Measurements from ENCODE around the gene DIO3.
A peak's percentile ranks its signal among the peaks of the same experiment; 100 is the strongest.

Gene DIO3

DNA sequence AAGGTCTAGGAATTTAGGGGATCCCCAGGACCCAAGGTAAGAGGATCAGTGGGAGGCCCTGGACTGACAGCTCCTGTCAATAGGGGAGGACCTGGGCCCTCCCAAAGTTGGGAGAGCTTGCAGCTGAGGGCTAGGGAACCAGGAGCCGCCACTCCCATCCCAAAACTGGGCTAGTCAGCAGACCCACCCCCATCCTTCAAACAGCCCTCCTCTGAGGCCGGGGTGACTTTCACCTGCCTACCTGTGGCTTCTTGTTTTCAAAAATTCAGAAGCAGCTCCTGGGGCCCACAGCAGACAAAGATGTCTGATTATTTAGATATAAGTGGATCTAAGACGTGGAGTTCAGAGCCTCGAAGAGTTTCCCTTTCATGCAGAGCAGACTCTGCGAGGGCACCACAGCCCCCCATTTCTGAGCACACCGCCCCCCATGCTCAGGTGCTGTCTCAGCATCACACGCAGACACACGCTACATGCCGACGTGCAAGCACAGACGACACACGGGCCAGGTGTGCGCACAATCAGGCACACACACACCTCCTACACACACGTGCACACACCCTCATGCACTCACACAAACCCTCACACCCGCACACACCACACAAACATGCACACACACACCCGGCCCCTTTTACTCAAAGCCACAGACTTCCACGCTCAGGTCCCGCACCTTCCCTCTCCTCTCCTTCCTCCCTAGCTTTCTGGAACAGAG is 21.9 kb downstream of the DIO3 start:
- DNase-seq (no peak), ATAC-seq (no peak)

DNA sequence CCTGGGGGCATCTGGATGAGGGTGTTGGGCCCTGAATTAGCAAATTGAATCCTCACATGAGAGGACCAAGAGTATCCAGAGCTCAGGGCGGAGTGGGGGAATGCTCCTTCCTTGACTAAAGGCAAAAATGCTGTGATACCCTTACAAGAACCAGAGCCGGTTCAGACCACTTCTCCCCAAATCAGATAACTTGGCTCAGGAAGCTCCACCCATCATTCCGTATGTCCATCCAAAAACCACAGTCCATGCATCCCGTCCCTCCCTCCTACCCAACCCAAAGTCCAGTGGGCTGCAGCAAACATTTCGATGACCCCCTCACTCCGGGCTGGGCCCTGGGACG is 22.4 kb downstream of the DIO3 start:
- ATAC-seq = no peak
- no peak for DNase-seq

DNA sequence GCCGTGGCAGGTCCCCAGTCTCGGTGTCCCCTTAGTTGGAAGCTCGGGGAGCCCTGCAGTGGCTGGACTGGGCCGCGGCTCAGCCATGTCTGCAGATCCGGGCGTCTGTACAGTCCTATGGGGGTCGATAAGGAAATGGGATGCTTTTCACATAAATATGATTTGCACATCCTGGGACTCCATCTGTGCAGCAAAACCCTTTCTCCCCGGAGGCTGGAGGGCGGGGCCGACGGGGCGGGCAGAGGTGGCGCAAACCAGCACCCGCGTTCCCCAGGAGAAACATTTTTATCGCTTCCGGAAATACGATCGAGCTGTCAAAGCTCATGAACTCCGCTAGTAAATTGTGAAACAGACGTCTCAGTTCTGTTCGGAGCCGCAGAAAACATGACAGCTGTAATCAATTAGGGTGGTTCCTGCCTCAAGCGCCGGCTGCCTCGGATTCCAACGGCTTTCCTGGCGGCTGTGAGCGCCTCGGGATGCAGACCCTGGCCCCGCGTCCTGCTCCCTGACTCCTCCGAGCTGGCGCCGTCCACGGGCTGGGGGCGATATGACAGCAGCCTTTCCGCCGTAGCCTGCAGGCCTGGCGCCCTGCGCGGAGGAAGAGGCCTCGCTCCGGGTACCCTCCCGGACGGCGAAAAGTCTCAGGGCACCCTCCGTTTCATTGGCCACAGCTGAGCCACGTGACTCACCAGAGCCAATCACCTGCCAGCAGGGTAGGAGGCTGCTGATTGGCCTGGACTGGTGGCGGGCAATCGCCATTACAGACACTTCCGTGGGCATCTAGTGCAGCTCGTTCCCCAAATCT is 23.0 kb downstream of the DIO3 start:
- ATAC-seq = no peak

DNA sequence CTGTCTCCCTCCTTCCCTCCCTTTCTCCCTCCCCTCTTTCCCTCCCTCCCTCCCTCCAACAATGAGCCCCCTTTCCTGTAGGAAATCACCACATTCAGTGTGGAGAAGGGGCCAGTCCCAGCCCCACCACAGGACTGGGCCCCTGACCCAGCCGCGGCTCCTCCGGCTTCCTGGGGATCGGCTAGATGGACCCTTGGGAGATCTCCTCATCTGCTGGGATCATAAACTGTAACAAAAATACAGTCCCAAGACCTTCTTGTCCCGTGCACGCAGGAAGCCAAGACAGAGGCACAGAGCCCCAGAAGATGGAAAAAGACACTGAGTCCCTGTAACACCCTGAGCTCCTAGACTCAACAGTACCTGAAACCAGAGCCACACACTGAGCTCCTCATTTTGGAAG is 23.9 kb downstream of the DIO3 start:
- ATAC-seq = no peak

More for the DNA sequence above, 23.0 kb downstream of the DIO3 start:
- DNase-seq = no peak

DNA sequence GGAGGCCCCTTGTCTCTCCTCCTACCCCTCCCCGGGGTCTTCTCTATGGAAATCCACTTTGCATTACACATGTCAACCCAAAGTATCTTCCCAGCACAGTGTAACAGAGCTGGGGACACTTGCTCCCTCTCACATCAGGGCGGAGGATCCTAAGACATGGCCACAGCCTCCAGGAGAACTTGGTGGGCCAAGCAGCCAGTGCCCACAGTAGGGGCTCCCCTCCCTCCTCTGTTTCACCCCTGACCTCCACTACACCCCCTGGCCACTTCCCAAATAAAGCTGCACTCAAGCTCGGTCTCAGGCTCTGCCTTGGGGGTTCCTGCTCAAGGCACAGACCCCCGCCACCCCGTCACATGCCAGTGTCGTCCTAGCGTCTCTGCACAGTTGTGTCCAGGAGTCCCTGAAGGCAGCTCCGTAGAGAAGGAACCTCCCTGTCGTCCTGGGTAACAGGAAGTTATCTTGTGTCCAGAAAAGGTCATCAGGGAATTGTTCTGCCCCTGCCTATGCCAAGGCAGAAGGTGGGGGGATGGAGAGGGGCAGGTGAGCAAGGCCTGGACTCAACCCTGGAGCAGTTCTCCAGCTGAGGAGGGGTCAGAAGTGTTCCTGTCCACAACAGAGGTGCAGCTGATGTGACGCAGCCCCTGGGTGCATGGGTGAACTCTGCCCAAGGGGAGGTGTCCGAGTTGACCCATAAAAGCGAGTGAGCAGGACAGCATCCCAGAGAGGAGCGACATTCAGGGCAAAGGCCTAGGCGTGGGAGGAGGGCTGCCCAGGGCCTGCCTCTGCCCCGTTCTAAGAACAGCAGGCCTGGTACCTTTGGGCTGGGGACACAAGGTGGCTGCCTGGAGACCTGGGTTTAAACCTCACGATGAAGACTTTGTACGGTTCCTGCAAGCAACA is 25.5 kb downstream of the DIO3 start:
- no peak for ATAC-seq
- DNase-seq = no peak

More for the DNA sequence above, 23.9 kb downstream of the DIO3 start:
- no peak for DNase-seq

DNA sequence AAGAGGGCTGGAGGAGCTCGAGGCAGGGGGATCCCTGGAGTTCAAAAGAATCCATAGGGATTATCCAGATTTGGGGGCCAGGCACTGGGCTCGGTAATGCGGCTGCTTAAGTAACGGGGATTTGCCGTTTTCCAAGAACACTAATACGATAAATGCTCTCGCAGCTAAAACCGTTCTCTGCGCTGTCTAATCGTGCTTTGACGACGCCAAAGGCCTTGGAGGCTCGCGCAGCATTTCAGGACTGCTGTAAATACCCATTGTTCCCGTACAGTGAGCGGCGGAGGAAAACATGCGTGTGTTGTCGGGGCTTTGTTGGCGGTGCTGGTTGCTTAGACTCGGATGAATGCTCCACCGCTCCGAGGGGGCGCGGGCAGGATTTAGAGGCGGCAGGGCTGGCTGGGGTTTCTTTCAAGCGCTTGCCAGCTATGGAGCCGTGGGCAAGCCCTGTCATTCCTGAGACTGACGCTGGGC is 26.2 kb downstream of the DIO3 start:
- DNase-seq = no peak
- ATAC-seq = no peak

DNA sequence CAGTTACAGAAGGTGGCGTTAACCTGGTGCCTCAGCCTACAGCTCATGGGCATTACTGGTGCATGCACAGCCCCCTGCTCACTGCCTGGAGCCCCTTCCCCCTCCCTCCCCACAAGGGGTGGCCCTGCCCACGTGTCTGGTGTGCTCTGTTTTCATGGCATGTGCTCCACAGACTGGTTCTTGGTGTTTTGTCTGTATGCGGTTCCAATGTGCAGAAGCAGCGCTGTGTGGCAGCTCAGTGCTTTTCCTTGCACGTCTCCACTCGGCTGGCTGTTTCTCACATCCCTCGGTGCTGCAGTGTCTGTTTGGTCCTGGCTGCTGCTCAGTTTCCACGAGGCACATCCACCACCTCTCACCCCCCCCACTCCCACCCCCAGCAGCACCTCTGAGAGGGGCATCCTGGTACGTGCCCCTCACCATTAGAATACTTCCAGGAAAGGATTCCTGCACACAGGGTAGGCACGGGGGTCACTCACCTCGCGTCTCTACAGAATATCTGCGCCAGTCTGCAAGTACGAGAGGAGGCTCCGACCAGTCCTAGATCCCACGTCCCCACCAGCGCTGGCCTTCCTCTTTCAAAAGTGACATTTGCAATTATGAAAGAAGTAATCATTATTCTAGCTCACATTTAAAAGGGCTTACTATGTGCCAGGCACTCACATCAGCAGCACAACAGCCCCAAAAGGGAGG is 27.1 kb downstream of the DIO3 start:
- DNase-seq (no peak), ATAC-seq (no peak)

DNA sequence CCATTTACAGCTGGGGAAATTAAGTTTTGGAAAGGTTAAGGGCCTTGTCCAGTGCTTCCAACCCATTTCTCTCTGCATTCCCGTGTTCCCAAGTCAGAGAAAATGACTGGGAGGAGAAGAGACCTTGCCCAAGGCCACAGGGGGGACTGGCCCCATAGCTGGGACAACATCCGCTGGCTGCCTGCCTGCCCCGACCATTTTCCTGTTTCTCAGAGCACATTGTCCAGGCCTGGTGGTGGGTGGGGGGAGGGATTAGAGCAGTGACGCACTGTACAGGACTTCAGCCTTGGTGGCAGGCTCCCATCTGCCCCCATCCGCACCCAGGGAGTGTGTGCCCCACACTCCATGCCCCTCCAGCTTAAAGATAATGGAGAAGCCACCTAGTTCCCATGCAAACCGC is 27.7 kb downstream of the DIO3 start:
- no peak for ATAC-seq
- no peak for DNase-seq

DNA sequence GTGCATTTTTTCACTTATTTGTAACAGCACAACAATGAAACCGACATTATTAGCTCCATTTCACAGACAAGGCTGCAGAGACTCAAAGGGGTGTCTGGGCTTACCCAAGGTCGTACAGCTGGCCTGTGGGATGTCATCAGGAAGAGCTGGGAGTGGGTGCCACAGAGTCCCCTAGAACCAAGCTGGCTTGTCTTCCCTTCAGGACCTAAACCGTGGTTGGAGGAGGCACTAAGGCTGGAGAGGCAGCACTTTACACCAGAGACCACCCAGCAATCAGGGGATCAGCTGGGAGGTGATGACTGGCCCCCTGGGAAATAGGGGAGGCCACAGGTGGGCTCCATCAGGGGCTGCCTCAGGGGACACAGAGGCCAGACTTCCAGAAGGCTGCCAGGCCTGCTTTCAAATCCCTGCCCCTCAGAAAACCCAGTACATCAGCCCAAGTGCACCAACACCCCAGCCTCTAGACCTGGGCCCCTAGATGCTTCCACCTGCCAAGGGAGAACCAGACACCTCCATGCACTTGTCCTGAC is 28.3 kb downstream of the DIO3 start:
- ATAC-seq (no peak), DNase-seq (no peak)

DNA sequence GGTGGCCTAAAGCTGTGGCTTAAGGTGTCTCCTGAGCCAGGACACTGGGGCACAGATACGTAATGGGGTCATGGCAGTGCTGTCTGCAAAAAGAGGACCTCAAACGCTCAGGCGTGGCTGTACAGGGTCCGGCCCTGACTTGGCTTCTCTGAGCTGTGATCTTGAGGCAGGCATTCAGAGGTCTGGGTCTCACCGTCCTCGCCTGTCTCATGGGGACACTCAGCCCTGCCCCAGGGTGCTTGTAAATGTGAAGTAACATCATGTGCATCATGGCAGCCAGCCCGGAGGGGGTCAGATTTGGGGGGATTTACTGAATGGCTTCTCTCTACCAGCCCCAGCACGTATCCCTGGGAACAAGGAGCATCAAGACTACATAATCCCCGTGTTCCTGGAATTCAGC is 28.8 kb downstream of the DIO3 start:
- DNase-seq (no peak), ATAC-seq (no peak)

DNA sequence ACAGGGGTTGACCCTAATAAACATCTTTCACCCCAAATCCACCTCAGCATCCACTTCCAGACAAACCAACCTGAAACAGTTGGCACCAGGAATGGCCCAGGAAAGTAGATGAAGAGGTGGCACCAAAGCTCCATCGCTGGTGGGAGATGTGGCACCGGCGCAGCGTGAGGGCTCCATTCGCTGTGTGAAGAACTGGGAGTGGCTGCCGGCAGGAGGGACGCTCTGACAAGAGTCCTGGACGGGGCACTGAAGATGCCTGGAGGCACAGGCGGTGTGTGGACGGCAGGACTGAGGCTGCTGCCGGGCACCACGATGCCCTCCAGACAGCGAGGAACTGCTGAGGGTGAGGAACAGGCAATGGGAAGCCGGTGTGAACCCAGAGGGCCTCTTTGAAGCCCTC is 29.3 kb downstream of the DIO3 start:
- ATAC-seq = no peak
- DNase-seq = no peak

DNA sequence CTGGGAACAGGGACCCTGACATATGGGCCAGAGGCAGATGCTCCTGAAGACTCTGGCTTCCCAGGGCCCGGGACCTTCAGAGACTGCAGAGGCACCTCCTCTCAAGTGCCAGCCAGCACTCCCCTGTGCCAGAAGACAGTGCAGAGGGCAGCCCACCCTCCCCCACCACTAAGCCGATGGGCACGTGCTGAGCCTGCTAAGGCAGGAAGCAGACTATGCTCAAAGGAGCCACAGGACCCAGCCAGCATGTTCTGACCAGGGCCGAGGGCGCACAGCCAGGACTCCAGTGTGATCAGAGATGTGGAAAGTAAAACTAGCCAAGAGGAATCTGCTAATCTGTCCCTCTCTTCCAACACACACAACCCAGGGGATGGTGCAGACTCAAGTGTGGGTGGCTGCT is 29.8 kb downstream of the DIO3 start:
- no peak for DNase-seq

DNA sequence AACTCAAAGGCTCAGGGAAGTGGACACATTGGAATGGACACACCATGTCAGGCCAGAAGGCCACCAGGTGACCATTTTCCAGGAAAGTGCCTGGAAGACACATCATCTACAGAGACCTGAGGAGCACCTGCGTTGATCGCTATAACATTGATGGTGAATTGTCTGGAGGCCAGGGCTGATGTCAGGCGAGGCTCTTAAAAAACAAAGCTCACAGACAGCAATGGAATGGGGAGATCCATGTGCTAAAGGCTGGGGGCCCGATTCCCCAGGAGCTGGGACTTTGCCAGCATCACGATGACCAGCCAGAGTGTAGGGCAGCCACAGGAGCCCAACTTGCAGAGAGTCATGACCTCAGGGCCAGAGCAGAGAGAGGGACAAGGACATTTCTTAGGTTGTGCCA is 30.3 kb downstream of the DIO3 start:
- ATAC-seq (no peak), DNase-seq (no peak)

More for the DNA sequence above, 29.8 kb downstream of the DIO3 start:
- ATAC-seq = no peak

DNA sequence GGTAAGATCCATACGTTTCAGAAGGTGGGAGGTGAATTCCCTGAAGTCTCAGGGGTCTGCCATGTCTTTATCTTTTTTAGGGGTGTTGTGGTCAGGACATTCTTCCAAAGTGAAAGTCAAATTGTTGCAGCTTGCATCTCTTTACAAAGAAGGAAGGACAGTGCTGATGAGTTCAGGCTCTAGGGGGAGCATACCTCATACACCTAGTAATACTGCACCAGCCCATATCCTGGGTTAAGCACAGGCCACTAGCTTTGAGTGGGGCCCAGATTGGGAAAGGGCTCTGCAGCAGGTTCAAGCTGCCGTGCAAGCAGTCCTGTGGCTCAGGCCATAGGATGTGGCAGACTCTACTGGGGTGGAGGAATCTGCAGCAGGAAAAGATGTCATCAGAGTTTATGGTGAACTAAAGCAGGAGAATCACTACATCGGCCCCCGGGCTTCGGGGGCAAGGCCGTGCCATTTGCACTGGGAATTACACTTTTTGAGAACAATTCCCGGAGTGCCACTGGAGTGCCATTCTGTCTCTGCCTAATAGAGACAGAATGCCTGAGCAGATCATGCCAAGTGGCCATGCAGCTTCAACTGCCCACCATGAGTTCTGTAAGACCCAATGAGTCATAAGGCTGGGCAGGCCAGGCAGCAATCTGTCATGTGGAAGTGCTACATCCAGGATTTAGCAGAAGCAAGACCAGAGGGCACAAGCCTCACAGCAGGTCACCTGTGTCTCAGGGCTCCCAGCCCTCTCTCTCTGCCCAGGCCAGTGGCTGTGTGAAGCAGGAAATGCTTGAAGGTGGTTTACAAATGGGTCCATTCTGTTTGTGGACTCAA is 32.3 kb downstream of the DIO3 start:
- no peak for DNase-seq
- no peak for ATAC-seq

DNA sequence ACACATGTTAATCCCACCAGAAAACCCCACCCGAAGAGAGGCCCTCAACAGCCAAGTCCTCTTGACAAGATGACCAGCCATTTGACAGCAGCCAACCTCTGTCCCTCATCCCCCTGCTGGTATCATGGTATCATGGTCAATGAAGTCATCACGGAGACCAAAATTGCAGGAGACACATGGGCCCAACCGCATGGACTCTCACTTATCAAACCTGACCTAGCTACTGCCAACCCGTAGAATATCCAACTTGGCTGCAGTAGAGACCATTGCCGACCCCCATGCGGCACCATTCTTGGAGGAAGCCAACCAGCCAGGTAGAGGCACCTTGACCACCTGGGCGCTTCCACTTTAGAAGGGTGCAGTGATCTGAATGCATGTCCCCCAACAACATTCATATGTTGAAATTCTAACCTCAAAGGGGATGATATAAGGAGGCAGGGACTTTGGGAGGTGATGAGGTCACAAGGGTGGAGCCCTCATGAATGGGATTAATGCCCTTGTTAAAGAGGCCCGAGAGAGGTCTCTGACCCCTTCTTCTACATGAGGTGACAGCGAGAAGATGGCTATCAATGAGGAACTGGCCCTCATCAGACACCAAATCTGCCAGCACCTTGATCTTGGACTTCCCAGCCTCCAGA is 33.3 kb downstream of the DIO3 start:
- ATAC-seq (no peak), DNase-seq (no peak)

DNA sequence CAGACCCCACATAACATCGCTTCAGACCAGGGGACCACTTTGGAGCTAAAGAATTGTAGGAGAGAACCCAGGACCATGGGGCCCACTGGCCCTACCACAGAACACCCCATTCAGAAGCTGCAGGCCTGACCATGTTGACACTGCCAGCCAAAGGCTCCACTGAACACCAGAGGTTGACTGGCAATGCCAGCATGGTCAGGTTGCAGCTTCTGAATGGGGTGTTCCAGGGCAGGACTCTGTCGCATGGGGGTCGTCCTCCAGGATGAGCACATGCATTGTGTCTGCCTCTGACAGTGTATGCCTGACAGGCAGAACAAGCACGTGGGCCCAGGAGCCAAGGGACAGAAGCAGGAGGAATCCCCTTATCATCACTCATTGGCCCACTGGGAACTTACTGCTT is 34.1 kb downstream of the DIO3 start:
- ATAC-seq = no peak
- no peak for DNase-seq

DNA sequence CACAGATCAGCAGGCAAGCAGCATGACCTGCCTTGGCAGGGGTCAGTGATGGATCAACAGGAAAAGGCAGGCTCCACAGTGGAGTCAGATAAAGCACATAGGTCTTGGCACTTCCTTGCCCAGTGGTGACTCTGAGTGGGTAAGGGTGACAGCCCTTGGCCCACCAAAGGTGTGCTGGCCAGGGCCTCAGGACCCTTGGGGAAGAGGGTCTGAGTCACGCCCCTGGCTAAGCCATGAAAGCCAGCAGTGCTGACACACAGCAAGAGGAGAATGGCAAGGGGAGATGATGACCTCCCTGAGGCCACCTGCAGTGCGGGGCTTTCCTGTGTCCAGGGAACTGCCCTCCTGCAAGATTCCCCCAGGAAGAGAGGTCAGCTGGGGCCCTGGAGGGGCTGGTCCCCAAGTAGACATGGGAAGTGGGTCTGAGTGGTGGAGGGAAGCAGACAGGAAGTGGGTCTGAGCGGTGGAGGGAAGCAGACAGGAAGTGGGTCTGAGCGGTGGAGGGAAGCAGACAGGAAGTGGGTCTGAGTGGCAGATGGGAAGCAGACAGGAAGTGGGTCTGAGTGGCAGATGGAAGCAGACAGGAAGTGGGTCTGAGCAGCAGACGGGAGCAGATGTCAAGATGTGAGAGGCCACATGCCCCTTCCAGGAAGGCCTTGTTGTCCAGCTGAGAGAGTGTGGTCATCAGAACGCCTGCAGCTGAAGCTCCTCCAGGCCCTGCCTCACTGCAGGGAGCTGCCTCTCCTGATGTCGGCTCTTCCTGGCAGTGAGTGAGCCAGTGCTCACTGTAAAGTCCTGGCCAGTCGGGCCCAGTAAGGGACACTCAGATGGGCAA is 34.8 kb downstream of the DIO3 start:
- DNase-seq (peak; percentile 37), ATAC-seq (peak; percentile 7)

DNA sequence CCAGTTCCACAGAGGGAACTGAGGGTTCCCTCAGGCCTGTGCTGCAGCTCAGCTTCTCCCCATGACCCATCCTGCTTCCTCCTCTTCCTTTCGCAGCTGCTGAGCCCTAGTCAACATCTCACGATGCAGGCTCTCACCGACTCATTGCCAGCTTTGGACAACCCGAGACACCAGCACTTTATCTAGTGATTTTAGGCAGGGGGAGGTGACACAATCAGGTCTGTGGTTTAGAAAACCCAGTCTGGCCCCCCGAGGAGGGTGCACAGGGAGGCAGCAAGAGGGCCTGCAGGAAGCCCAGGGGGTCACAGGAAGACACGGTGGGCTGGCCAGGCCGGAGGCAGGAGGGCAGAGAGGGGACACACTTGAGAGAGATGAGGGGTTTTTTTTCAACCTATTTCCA is 35.4 kb downstream of the DIO3 start:
- DNase-seq (no peak), ATAC-seq (no peak)

DNA sequence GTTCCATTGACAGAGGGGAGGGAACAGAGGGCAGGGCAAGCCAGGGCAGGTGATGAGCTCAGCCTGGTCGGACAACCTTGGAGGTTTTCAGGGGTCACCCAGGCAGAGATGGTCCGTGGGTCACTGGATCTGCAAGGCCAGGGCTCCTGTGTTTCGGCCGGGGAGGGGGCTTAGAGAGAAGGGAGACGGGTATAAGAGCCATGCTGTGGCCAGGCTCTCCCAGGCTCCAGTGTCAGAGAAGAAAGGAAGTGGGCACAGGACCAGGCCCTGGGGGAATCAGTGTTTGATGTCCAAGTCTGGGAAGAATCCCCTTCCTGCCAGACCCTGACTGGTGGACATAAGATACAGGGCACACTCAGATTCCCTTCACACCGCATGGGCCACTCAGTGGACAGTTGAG is 36.9 kb downstream of the DIO3 start:
- ATAC-seq (no peak), DNase-seq (no peak)
